ENCODE measurements around the gene CPNE7. TPM values are rescaled to one million over a fixed set of nuclear protein-coding genes. Genes with fewer than 3 reads are reported as not detected.

The CPNE7 gene
- total RNA-seq, 1 experiment from 2014 or later, result 3.7 TPM

- H3K4me3 ChIP-seq (ENCODE audit: low read length), result no peak overlapping the region
- H3K9me2 ChIP-seq (replicated peaks; ENCODE audit: insufficient read depth, low read length), result no peaks in the 10 kb centered on the region
- no peak overlapping the region for H3K9ac ChIP-seq (ENCODE audit: low read length)
- no peak overlapping the region for H2AFZ ChIP-seq (ENCODE audit: low read length)
- no peaks in the 10 kb centered on the region for H3K27me3 ChIP-seq (ENCODE audit: low read length)
- DNase-seq, result peak; percentile 83
- no peak overlapping the region for H3K4me2 ChIP-seq (ENCODE audit: low read depth, low read length, poor library complexity, severe bottlenecking)
- no peaks in the 10 kb centered on the region for H3K4me1 ChIP-seq (ENCODE audit: low read length)
- 0 out of 2 replicates have a peak, but pooled peaks cover 4% of the 10 kb centered on the region for H4K20me1 ChIP-seq (ENCODE audit: insufficient read depth, low read depth, low read length)
- H3K9me3 ChIP-seq (ENCODE audit: low read length), result no peaks in the 10 kb centered on the region
- no peaks in the 10 kb centered on the region for H3K79me2 ChIP-seq (ENCODE audit: low read length)
- H3K36me3 ChIP-seq (ENCODE audit: insufficient read depth, low read length), result no peaks in the 10 kb centered on the region
- no peak overlapping the region for H3K27ac ChIP-seq (ENCODE audit: low read length)
Measured at GRCh38 chr16:89599451-89599858, 23.9 kb downstream of the CPNE7 start.

- H3K27ac ChIP-seq (ENCODE audit: low read length), result no peak overlapping the region
- no peaks in the 10 kb centered on the region for H3K79me2 ChIP-seq (ENCODE audit: low read length)
- H3K9me3 ChIP-seq (ENCODE audit: low read length), result no peaks in the 10 kb centered on the region
- H4K20me1 ChIP-seq (ENCODE audit: insufficient read depth, low read depth, low read length), result 0 out of 2 replicates have a peak, but pooled peaks cover 4% of the 10 kb centered on the region
- H3K9ac ChIP-seq (ENCODE audit: low read length), result no peak overlapping the region
- H3K4me3 ChIP-seq (ENCODE audit: low read length), result no peak overlapping the region
- H3K36me3 ChIP-seq (ENCODE audit: insufficient read depth, low read length), result no peaks in the 10 kb centered on the region
- no peaks in the 10 kb centered on the region for H3K4me1 ChIP-seq (ENCODE audit: low read length)
- no peak overlapping the region for H3K4me2 ChIP-seq (ENCODE audit: low read depth, low read length, poor library complexity, severe bottlenecking)
- no peak overlapping the region for H2AFZ ChIP-seq (ENCODE audit: low read length)
- DNase-seq, result no peak
- H3K27me3 ChIP-seq (ENCODE audit: low read length), result no peaks in the 10 kb centered on the region
- no peaks in the 10 kb centered on the region for H3K9me2 ChIP-seq (replicated peaks; ENCODE audit: insufficient read depth, low read length)
Measured at GRCh38 chr16:89599902-89600301, 24.3 kb downstream of the CPNE7 start.

- H3K27me3 ChIP-seq (ENCODE audit: low read length), result no peaks in the 10 kb centered on the region
Measured at GRCh38 chr16:89600427-89600826, 24.9 kb downstream of the CPNE7 start.

GRCh38 chr16:89600956-89601355 lies 25.4 kb downstream of the CPNE7 start:
- DNase-seq, result no peak
- Histone ChIP-seq H3K9ac (ENCODE audit: low read length) (no peak overlapping the region), H3K36me3 (ENCODE audit: insufficient read depth, low read length) (no peaks in the 10 kb centered on the region), H3K27ac (ENCODE audit: low read length) (no peak overlapping the region), H2AFZ (ENCODE audit: low read length) (no peak overlapping the region), H4K20me1 (ENCODE audit: insufficient read depth, low read depth, low read length) (0 out of 2 replicates have a peak, but pooled peaks cover 4% of the 10 kb centered on the region), H3K9me2 (replicated peaks; ENCODE audit: insufficient read depth, low read length) (no peaks in the 10 kb centered on the region), H3K4me2 (ENCODE audit: low read depth, low read length, poor library complexity, severe bottlenecking) (no peak overlapping the region), H3K9me3 (ENCODE audit: low read length) (no peaks in the 10 kb centered on the region), H3K27me3 (ENCODE audit: low read length) (no peaks in the 10 kb centered on the region), H3K4me3 (ENCODE audit: low read length) (no peak overlapping the region), H3K4me1 (ENCODE audit: low read length) (no peaks in the 10 kb centered on the region), H3K79me2 (ENCODE audit: low read length) (no peaks in the 10 kb centered on the region)

More at GRCh38 chr16:89600427-89600826, 24.9 kb downstream of the CPNE7 start:
- Histone ChIP-seq H3K4me3 (ENCODE audit: low read length) (no peak overlapping the region), H4K20me1 (ENCODE audit: insufficient read depth, low read depth, low read length) (0 out of 2 replicates have a peak, but pooled peaks cover 4% of the 10 kb centered on the region), H3K9ac (ENCODE audit: low read length) (no peak overlapping the region), H3K9me2 (replicated peaks; ENCODE audit: insufficient read depth, low read length) (no peaks in the 10 kb centered on the region), H3K27ac (ENCODE audit: low read length) (no peak overlapping the region), H3K79me2 (ENCODE audit: low read length) (no peaks in the 10 kb centered on the region), H3K4me2 (ENCODE audit: low read depth, low read length, poor library complexity, severe bottlenecking) (no peak overlapping the region), H3K36me3 (ENCODE audit: insufficient read depth, low read length) (no peaks in the 10 kb centered on the region), H3K4me1 (ENCODE audit: low read length) (no peaks in the 10 kb centered on the region), H2AFZ (ENCODE audit: low read length) (no peak overlapping the region), H3K9me3 (ENCODE audit: low read length) (no peaks in the 10 kb centered on the region)
- DNase-seq, result no peak

GRCh38 chr16:89601906-89602272 lies 26.3 kb downstream of the CPNE7 start:
- no peaks in the 10 kb centered on the region for H3K36me3 ChIP-seq (ENCODE audit: insufficient read depth, low read length)
- H3K9me2 ChIP-seq (replicated peaks; ENCODE audit: insufficient read depth, low read length), result no peaks in the 10 kb centered on the region
- no peaks in the 10 kb centered on the region for H3K27me3 ChIP-seq (ENCODE audit: low read length)
- no peaks in the 10 kb centered on the region for H3K79me2 ChIP-seq (ENCODE audit: low read length)
- H3K27ac ChIP-seq (ENCODE audit: low read length), result no peak overlapping the region
- H3K4me2 ChIP-seq (ENCODE audit: low read depth, low read length, poor library complexity, severe bottlenecking), result no peak overlapping the region
- 0 out of 2 replicates have a peak, but pooled peaks cover 4% of the 10 kb centered on the region for H4K20me1 ChIP-seq (ENCODE audit: insufficient read depth, low read depth, low read length)
- no peaks in the 10 kb centered on the region for H3K9me3 ChIP-seq (ENCODE audit: low read length)
- H3K4me3 ChIP-seq (ENCODE audit: low read length), result no peak overlapping the region
- no peak overlapping the region for H3K9ac ChIP-seq (ENCODE audit: low read length)
- H3K4me1 ChIP-seq (ENCODE audit: low read length), result no peaks in the 10 kb centered on the region
- no peak for DNase-seq
- H2AFZ ChIP-seq (ENCODE audit: low read length), result no peak overlapping the region

GRCh38 chr16:89602273-89602951 lies 26.9 kb downstream of the CPNE7 start:
- no peaks in the 10 kb centered on the region for H3K9me2 ChIP-seq (replicated peaks; ENCODE audit: insufficient read depth, low read length)
- DNase-seq, result peak; percentile 46
- H3K36me3 ChIP-seq (ENCODE audit: insufficient read depth, low read length), result no peaks in the 10 kb centered on the region
- no peak overlapping the region for H3K27ac ChIP-seq (ENCODE audit: low read length)
- H3K9me3 ChIP-seq (ENCODE audit: low read length), result no peaks in the 10 kb centered on the region
- H4K20me1 ChIP-seq (ENCODE audit: insufficient read depth, low read depth, low read length), result 0 out of 2 replicates have a peak, but pooled peaks cover 4% of the 10 kb centered on the region
- H3K9ac ChIP-seq (ENCODE audit: low read length), result no peak overlapping the region
- H2AFZ ChIP-seq (ENCODE audit: low read length), result no peak overlapping the region
- H3K4me3 ChIP-seq (ENCODE audit: low read length), result no peak overlapping the region
- no peak overlapping the region for H3K4me2 ChIP-seq (ENCODE audit: low read depth, low read length, poor library complexity, severe bottlenecking)
- no peaks in the 10 kb centered on the region for H3K27me3 ChIP-seq (ENCODE audit: low read length)
- no peaks in the 10 kb centered on the region for H3K79me2 ChIP-seq (ENCODE audit: low read length)
- H3K4me1 ChIP-seq (ENCODE audit: low read length), result no peaks in the 10 kb centered on the region

- Histone ChIP-seq H3K4me1 (ENCODE audit: low read length) (no peaks in the 10 kb centered on the region), H4K20me1 (ENCODE audit: insufficient read depth, low read depth, low read length) (0 out of 2 replicates have a peak, but pooled peaks cover 4% of the 10 kb centered on the region), H3K27me3 (ENCODE audit: low read length) (no peaks in the 10 kb centered on the region), H3K79me2 (ENCODE audit: low read length) (no peaks in the 10 kb centered on the region), H2AFZ (ENCODE audit: low read length) (no peak overlapping the region), H3K27ac (ENCODE audit: low read length) (no peak overlapping the region), H3K9me3 (ENCODE audit: low read length) (no peaks in the 10 kb centered on the region), H3K9ac (ENCODE audit: low read length) (no peak overlapping the region), H3K36me3 (ENCODE audit: insufficient read depth, low read length) (no peaks in the 10 kb centered on the region), H3K4me2 (ENCODE audit: low read depth, low read length, poor library complexity, severe bottlenecking) (no peak overlapping the region), H3K4me3 (ENCODE audit: low read length) (no peak overlapping the region), H3K9me2 (replicated peaks; ENCODE audit: insufficient read depth, low read length) (no peaks in the 10 kb centered on the region)
- DNase-seq, result no peak
Measured at GRCh38 chr16:89602952-89603590, 27.5 kb downstream of the CPNE7 start.

- Histone ChIP-seq H3K9ac (ENCODE audit: low read length) (no peak overlapping the region), H3K27me3 (ENCODE audit: low read length) (no peaks in the 10 kb centered on the region)
- no peak for DNase-seq
Measured at GRCh38 chr16:89604764-89605163, 29.2 kb downstream of the CPNE7 start.

More at GRCh38 chr16:89604764-89605163, 29.2 kb downstream of the CPNE7 start:
- Histone ChIP-seq H4K20me1 (ENCODE audit: insufficient read depth, low read depth, low read length) (0 out of 2 replicates have a peak, but pooled peaks cover 4% of the 10 kb centered on the region), H3K4me1 (ENCODE audit: low read length) (no peaks in the 10 kb centered on the region), H3K79me2 (ENCODE audit: low read length) (no peaks in the 10 kb centered on the region), H2AFZ (ENCODE audit: low read length) (no peak overlapping the region), H3K36me3 (ENCODE audit: insufficient read depth, low read length) (no peaks in the 10 kb centered on the region), H3K9me3 (ENCODE audit: low read length) (no peaks in the 10 kb centered on the region), H3K9me2 (replicated peaks; ENCODE audit: insufficient read depth, low read length) (no peaks in the 10 kb centered on the region), H3K4me2 (ENCODE audit: low read depth, low read length, poor library complexity, severe bottlenecking) (no peak overlapping the region), H3K4me3 (ENCODE audit: low read length) (no peak overlapping the region), H3K27ac (ENCODE audit: low read length) (no peak overlapping the region)
